Spleen (tissue), 13 donors: ENCODE results near the gene TBX3. TPM values are rescaled to one million over a fixed set of nuclear protein-coding genes. Genes with fewer than 3 reads are reported as not detected.
A peak's percentile ranks its signal among the peaks of the same experiment; 100 is the strongest.

Experiments used
- DNase-seq: peaks from one replicate; pipeline ENCODE4 v3.0.0-alpha.2; 2020
- H3K27ac ChIP-seq, 8 donors: fragments of 200-600 bp; sonication (generic) in 7 of 8; 1 replicate in 4 of 8; 2 replicates in 4 of 8; pipeline versions ENCODE4 v1.5.0 to v1.8.0; 2016 to 2021; ENCODE audit warnings: inconsistent platforms in 4 of 8, mild to moderate bottlenecking in 4 of 8, moderate library complexity in 1 of 8
- H3K27me3 ChIP-seq, 7 donors: fragments of 200-600 bp; sonication (generic) in 6 of 7; replicated peaks in 1 of 7; 1 replicate in 4 of 7; 2 replicates in 3 of 7; pipeline versions ENCODE4 v1.5.0 to v1.8.0; 2016 to 2021; ENCODE audit warnings: inconsistent platforms in 3 of 7, mild to moderate bottlenecking in 1 of 7
- H3K36me3 ChIP-seq, 6 donors: fragments of 200-600 bp; sonication (generic) in 5 of 6; 1 replicate in 4 of 6; 2 replicates in 2 of 6; pipeline versions ENCODE4 v1.5.0 to v1.8.0; 2016 to 2021; ENCODE audit warnings: inconsistent platforms in 2 of 6
- H3K4me1 ChIP-seq, 6 donors: fragments of 200-600 bp; sonication (generic) in 5 of 6; 1 replicate in 3 of 6; 2 replicates in 3 of 6; pipeline versions ENCODE4 v1.5.0 to v1.8.0; 2016 to 2021; ENCODE audit warnings: inconsistent platforms in 3 of 6
- H3K4me3 ChIP-seq, 8 donors: fragments of 200-600 bp; sonication (generic) in 7 of 8; 1 replicate in 4 of 8; 2 replicates in 4 of 8; pipeline versions ENCODE4 v1.5.0 to v1.8.0; 2016 to 2021; ENCODE audit warnings: inconsistent platforms in 4 of 8, mild to moderate bottlenecking in 4 of 8, moderate library complexity in 2 of 8
- H3K9me3 ChIP-seq, 8 donors: fragments of 200-600 bp; sonication (generic) in 7 of 8; 1 replicate in 4 of 8; 2 replicates in 4 of 8; pipeline versions ENCODE4 v1.5.0 to v1.8.0; 2016 to 2021; ENCODE audit warnings: inconsistent platforms in 4 of 8
- CTCF ChIP-seq, 11 experiments: fragments of 200-600 bp in 7 of 11; fragments of 450-650 bp in 4 of 11; sonication (generic) in 4 of 11; IDR thresholded peaks in 8 of 11; conservative IDR thresholded peaks in 3 of 11; 1 replicate in 7 of 11; 2 replicates in 4 of 11; pipeline versions ENCODE4 v1.4.0 to v1.8.0; 2016 to 2021; ENCODE audit warnings: antibody characterized with exemption in 11 of 11, inconsistent platforms in 4 of 11, mild to moderate bottlenecking in 1 of 11
- POLR2A ChIP-seq, 3 donors: fragments of 450-650 bp; IDR thresholded peaks; one replicate each; pipeline ENCODE4 v1.5.1; 2017; ENCODE audit warnings: antibody characterized with exemption in 3 of 3, mild to moderate bottlenecking in 1 of 3
- POLR2AphosphoS5 ChIP-seq, 3 donors: sonication (generic); formaldehyde crosslinking; IDR thresholded peaks; one replicate each; pipeline ENCODE4 v1.5.1; 2017; ENCODE audit warnings: antibody characterized with exemption in 3 of 3
- WGBS, 5 donors: extraction: QIAGEN DNeasy Blood & Tissue Kit in 3 of 5; methylation state at CpG; one replicate each; pipeline versions ENCODE4 v1.1.5 to v1.1.7; 2013 to 2018; 5-methylcytosine and 5-hydroxymethylcytosine counted together
- intact Hi-C: fragments of 100-400 bp; cut with DNase I; formaldehyde crosslinking; loops from one replicate; pipeline ENCODE4 v1.15.0; 2023; ENCODE audit warnings: low total_unique reads
- long read RNA-seq, 2 donors: transcript quantifications; one replicate each; lab custom pipeline, GENCODE V29; 2026
- polyA plus RNA-seq, 3 donors: library from polyadenylated mRNA; stranded (reverse); fragments of 200-250 nt; gene quantifications; one replicate each; pipeline ENCODE4 v1.2.1, GENCODE V29; 2013
- total RNA-seq, 7 donors: library from RNA; depleted of rRNA in 3 of 7; stranded (reverse); fragments of >200 nt in 3 of 7; fragmentation: NEBNext Ultra II Directional in 4 of 7; extraction: Animal tissue kit (Norgen Biotek cat#: 25700) in 4 of 7; gene quantifications; one replicate each; pipeline versions ENCODE4 v1.1.0 to v1.2.1, GENCODE V29; 2016 to 2021
- donor health status: healthy with polysubstance abuse.
- donor health status: DM: no; HTN: no; CAD: no; lungs with moderate emphysema.
- donor health status: DM: no; HTN: no; CAD: no.
- donor health status: Bipolar disorder and iron deficiency.
- donor health status: healthy.
- donor health status: DM: no; HTN: no; CAD: no.
- donor health status: DM: yes; HTN: yes; CAD: no.

Gene TBX3
- total RNA-seq (10 to 100 TPM; 10.2 to 22.1 (median 16.3) TPM), polyA plus RNA-seq (1 to 10 TPM; 3.1 to 6.9 (median 3.5) TPM)
- long read RNA-seq, donor 1, full-length matches to known transcripts = 1 of 6 reads
- long read RNA-seq, donor 1, partial matches to known transcripts = 5 of 6 reads
- long read RNA-seq, donor 1, other reads (novel, unspliced or antisense) = 0 of 6 reads
- long read RNA-seq, donor 2, full-length matches to known transcripts = 2 of 2 reads
- long read RNA-seq, donor 2, partial matches to known transcripts = 0 of 2 reads
- long read RNA-seq, donor 2, other reads (novel, unspliced or antisense) = 0 of 2 reads

- DNase-seq = peak; percentile 88
- peak within 1 kb of the TSS; percentile 41 to 70 (median 49) for H3K4me3 ChIP-seq
- H3K27ac ChIP-seq = peak within 1 kb of the TSS; percentile 55 to 91 (median 82)
- TF ChIP-seq POLR2AphosphoS5 (IDR thresholded peaks at IDR 0.05) (peak; percentile 83 to 93 (median 90)), CTCF (IDR thresholded peaks at IDR 0.05 in 8 of 11, conservative IDR thresholded peaks at IDR 0.05 in 3 of 11) (peak in 10 of 11 experiments; percentile 22 to 72 (median 52)), POLR2A (IDR thresholded peaks at IDR 0.05) (peak in 1 of 3 donors; percentile 66)
- peaks cover 0 to 45% (median 18%) of the 10 kb centered on the region in 6 donors for H3K4me1 ChIP-seq
- intact Hi-C loops = no loop called here
- no peaks in the 10 kb centered on the region for H3K36me3 ChIP-seq
- 1 to 6% (median 3%) methylated on average over 49 to 76 of the region's 76 CpGs for WGBS, 5 donors
- H3K9me3 ChIP-seq = no peaks in the 10 kb centered on the region
- H3K27me3 ChIP-seq = peaks cover 4 to 100% (median 62%) of the 10 kb centered on the region in 7 donors
These were observed at the start of gene TBX3 for GRCh38 chr12:114684098-114684869. Gene TBX3 (minus strand): TSS chr12:114684175. CDS start chr12:114683200, 975 bp downstream.

- no peak for DNase-seq
- Histone ChIP-seq H3K4me3 (no peak overlapping the region), H3K27ac (no peak overlapping the region), H3K36me3 (no peaks in the 10 kb centered on the region), H3K4me1 (peaks cover 0 to 7% (median 0%) of the 10 kb centered on the region in 6 donors), H3K27me3 (peaks cover 0 to 47% (median 14%) of the 10 kb centered on the region in 7 donors), H3K9me3 (peaks cover 0 to 6% (median 0%) of the 10 kb centered on the region in 8 donors)
- WGBS, 5 donors = 29 to 51% (median 43%) methylated on average over 4 of the region's 4 CpGs
- intact Hi-C loops = no loop called here
- TF ChIP-seq POLR2A (IDR thresholded peaks at IDR 0.05) (no peak), POLR2AphosphoS5 (IDR thresholded peaks at IDR 0.05) (no peak), CTCF (IDR thresholded peaks at IDR 0.05 in 8 of 11, conservative IDR thresholded peaks at IDR 0.05 in 3 of 11) (no peak)
These were observed 48.6 kb upstream of the TBX3 start for GRCh38 chr12:114732426-114733030.

- 76 to 86% (median 79%) methylated on average over 3 of the region's 3 CpGs for WGBS, 5 donors
- TF ChIP-seq POLR2AphosphoS5 (IDR thresholded peaks at IDR 0.05) = no peak
- TF ChIP-seq POLR2A (IDR thresholded peaks at IDR 0.05) = no peak
- no peak for TF ChIP-seq CTCF (IDR thresholded peaks at IDR 0.05 in 8 of 11, conservative IDR thresholded peaks at IDR 0.05 in 3 of 11)
- H3K27me3 ChIP-seq = peaks cover 0 to 20% (median 0%) of the 10 kb centered on the region in 7 donors
- H3K4me1 ChIP-seq = no peaks in the 10 kb centered on the region
- H3K9me3 ChIP-seq = no peaks in the 10 kb centered on the region
- H3K36me3 ChIP-seq = no peaks in the 10 kb centered on the region
- intact Hi-C loops = no loop called here
- H3K27ac ChIP-seq = no peak overlapping the region
- H3K4me3 ChIP-seq = no peak overlapping the region
- no peak for DNase-seq
These were observed 45.8 kb upstream of the TBX3 start for GRCh38 chr12:114729731-114730130.
